ENCODE results near the gene TMEM179B.
A peak's percentile ranks its signal among the peaks of the same experiment; 100 is the strongest.

The TMEM179B gene

DNA sequence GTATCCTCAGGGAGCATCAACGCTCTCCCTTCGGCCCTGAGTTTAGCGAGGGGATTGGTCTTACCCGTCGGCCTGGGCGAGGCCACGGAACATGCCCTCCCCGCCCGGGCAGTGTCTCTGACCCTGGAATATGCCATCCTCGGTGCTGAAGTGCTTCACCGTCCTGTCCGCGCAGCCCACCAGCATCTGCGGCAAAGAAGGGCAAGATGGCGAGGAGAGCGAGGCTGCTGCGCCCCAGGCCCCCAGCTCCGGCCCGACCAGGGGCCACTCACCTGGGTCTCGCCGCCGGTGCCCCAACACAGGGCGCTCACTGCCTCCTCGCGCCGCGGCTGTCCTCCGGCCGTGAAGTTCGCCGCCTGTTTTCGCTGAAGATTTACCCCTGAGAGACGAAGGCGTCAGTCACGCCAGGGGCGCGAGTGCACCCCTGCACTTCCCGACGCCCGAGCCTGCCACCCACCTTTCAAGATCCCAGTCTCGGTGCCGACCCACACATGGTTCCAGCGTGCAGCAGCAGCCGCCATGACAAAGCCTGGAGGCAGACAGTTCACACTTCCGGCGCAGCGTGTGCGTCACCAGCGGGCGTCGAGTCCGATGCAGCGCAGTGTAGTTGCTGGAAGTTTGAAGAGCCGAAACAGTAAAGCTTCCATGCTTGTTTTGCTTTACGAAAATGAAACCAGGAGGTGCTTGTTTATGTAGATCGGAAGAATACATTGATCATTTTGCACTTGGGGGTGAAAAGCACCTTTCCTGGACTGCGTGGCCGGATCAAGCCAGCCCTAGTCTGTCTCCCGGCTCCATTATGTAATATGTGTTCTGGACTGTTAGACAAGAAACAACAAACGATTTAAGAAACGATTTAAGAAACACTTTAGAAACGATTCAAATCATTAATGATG lies 52.1 kb downstream of the TMEM179B start, which contains the start of gene WDR74:
WDR74 (minus strand) TSS at position 541 of the 896 bp plus-strand sequence; CDS start at position 521, 20 bp downstream.
- peak; percentile 76 for DNase-seq
